Mesendoderm (in vitro differentiated cells): Measurements from ENCODE around the gene GNB4. TPM values are rescaled to one million over a fixed set of nuclear protein-coding genes. Genes with fewer than 3 reads are reported as not detected.

ENCODE experiments used
- DNase-seq: peaks from one replicate; pipeline ENCODE4 v3.0.0; 2013
- H2AK5ac ChIP-seq: 2 replicates; pipeline ENCODE4 v1.6.1; 2013; ENCODE audit warnings: low read length, inconsistent platforms
- H2BK120ac ChIP-seq: 2 replicates; pipeline ENCODE4 v1.6.1; 2013; ENCODE audit warnings: low read depth, mild to moderate bottlenecking, low read length, moderate library complexity, mixed read lengths
- H2BK15ac ChIP-seq: replicated peaks from 2 replicates; pipeline ENCODE4 v1.6.1; 2013; ENCODE audit warnings: low read depth, mild to moderate bottlenecking, moderate library complexity
- H2BK5ac ChIP-seq: 2 replicates; pipeline ENCODE4 v1.6.1; 2013; ENCODE audit warnings: low read length, inconsistent platforms
- H3K18ac ChIP-seq: 2 replicates; pipeline ENCODE4 v1.6.1; 2013; ENCODE audit warnings: mild to moderate bottlenecking, low read length, mixed read lengths
- H3K23ac ChIP-seq: one replicate; pipeline ENCODE4 v1.6.1; 2013; ENCODE audit warnings: low read length
- H3K27ac ChIP-seq: 2 replicates; pipeline ENCODE4 v1.5.1; 2013; ENCODE audit warnings: low read depth, mild to moderate bottlenecking, inconsistent platforms, low read length, moderate library complexity
- H3K27me3 ChIP-seq: 2 replicates; pipeline ENCODE4 v1.6.1; 2013; ENCODE audit warnings: low read length, control low read depth, mild to moderate bottlenecking, inconsistent platforms; ENCODE audit not compliant: insufficient read depth, poor library complexity
- H3K36me3 ChIP-seq: 2 replicates; pipeline ENCODE4 v1.6.1; 2013; ENCODE audit warnings: low read length, inconsistent platforms; ENCODE audit not compliant: control insufficient read depth, insufficient read depth
- H3K4ac ChIP-seq: one replicate; pipeline ENCODE4 v1.6.1; 2013; ENCODE audit warnings: low read depth, mild to moderate bottlenecking, low read length, moderate library complexity
- H3K4me1 ChIP-seq: 2 replicates; pipeline ENCODE4 v1.6.1; 2013; ENCODE audit warnings: low read depth, low read length, inconsistent platforms; ENCODE audit not compliant: control insufficient read depth
- H3K4me2 ChIP-seq: 2 replicates; pipeline ENCODE4 v1.6.1; 2013; ENCODE audit warnings: low read length
- H3K4me3 ChIP-seq: 2 replicates; pipeline ENCODE4 v1.5.1; 2013; ENCODE audit warnings: mild to moderate bottlenecking, low read length
- H3K56ac ChIP-seq: one replicate; pipeline ENCODE4 v1.6.1; 2013; ENCODE audit warnings: low read length
- H3K79me1 ChIP-seq: 2 replicates; pipeline ENCODE4 v1.6.1; 2013; ENCODE audit warnings: low read length, inconsistent platforms
- H3K79me2 ChIP-seq: 2 replicates; pipeline ENCODE4 v1.6.1; 2013; ENCODE audit warnings: mild to moderate bottlenecking, low read length; ENCODE audit not compliant: control insufficient read depth, insufficient read depth
- H3K9ac ChIP-seq: 2 replicates; pipeline ENCODE4 v1.6.1; 2013; ENCODE audit warnings: low read length, inconsistent platforms
- H4K5ac ChIP-seq: one replicate; pipeline ENCODE4 v1.6.1; 2013; ENCODE audit warnings: low read length
- H4K8ac ChIP-seq: one replicate; pipeline ENCODE4 v1.6.1; 2013; ENCODE audit warnings: low read depth, mild to moderate bottlenecking, control low read depth, low read length, moderate library complexity
- WGBS: extraction: QIAGEN DNeasy Blood & Tissue Kit; methylation state at CpG from one replicate; pipeline ENCODE4 v1.1.7; 2013; ENCODE audit warnings: low lambda C conversion rate, missing lambda C conversion rate; ENCODE audit not compliant: insufficient coverage; ENCODE audit errors: extremely low coverage; 5-methylcytosine and 5-hydroxymethylcytosine counted together
- small RNA-seq: library from polyadenylated mRNA; stranded (forward); fragments of <200 nt; extraction: miRNeasy Mini kit (QIAGEN cat#:217004); gene quantifications from one replicate; pipeline ENCODE3, GENCODE V24; 2013; ENCODE audit not compliant: insufficient read depth

The GNB4 gene

DNA sequence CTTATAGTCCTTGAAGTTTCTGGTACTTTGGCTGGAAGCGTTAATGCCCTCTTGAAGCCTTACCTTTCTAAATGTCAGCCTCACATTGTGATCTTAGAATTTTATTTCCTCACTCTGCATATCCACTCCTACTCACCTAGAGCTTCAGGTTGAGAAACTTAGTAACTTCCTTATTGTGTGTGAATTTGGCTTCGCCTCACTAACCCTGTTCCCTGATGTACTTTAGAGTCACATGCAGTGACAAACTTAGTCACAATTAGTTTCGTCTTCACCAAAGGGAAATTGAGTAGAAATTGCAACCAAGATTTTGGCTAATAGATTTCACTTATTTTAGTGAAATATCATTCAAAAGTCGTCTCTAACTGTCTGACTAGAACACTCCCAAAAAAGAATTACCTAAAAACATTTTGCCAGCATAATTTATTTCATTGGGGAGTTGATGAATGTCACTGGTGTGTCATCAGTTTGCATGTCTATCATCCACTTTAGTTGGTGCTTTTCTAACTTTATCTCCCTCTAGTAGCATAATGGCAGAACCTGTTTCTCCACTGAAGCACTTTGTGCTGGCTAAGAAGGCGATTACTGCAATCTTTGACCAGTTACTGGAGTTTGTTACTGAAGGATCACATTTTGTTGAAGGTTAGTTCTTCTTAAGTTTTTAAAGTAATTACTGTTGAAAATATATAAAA, 102.8 kb downstream of the GNB4 start:
- peaks cover 3% of the 10 kb centered on the region for H3K79me1 ChIP-seq
- H3K27me3 ChIP-seq: no peaks in the 10 kb centered on the region
- H2AK5ac ChIP-seq: no peak overlapping the region
- H3K18ac ChIP-seq: no peak overlapping the region
- no peak overlapping the region for H4K5ac ChIP-seq
- no peaks in the 10 kb centered on the region for H3K79me2 ChIP-seq
- H3K4ac ChIP-seq: no peak overlapping the region
- no peaks in the 10 kb centered on the region for H3K36me3 ChIP-seq
- no peak overlapping the region for H2BK5ac ChIP-seq
- DNase-seq: no peak
- peak overlapping the region; percentile 75 for H3K4me3 ChIP-seq
- peak overlapping the region; percentile 86 for H3K56ac ChIP-seq
- no peak overlapping the region for H2BK120ac ChIP-seq
- H2BK15ac ChIP-seq: no peak overlapping the region
- no peak overlapping the region for H4K8ac ChIP-seq
- H3K4me1 ChIP-seq: peaks cover 2% of the 10 kb centered on the region
- WGBS: no CpG with 5 or more reads among the region's 5 CpGs
- peak overlapping the region; percentile 37 for H3K4me2 ChIP-seq
- peak overlapping the region; percentile 76 for H3K9ac ChIP-seq
- no peak overlapping the region for H3K23ac ChIP-seq
- no peak overlapping the region for H3K27ac ChIP-seq

DNA sequence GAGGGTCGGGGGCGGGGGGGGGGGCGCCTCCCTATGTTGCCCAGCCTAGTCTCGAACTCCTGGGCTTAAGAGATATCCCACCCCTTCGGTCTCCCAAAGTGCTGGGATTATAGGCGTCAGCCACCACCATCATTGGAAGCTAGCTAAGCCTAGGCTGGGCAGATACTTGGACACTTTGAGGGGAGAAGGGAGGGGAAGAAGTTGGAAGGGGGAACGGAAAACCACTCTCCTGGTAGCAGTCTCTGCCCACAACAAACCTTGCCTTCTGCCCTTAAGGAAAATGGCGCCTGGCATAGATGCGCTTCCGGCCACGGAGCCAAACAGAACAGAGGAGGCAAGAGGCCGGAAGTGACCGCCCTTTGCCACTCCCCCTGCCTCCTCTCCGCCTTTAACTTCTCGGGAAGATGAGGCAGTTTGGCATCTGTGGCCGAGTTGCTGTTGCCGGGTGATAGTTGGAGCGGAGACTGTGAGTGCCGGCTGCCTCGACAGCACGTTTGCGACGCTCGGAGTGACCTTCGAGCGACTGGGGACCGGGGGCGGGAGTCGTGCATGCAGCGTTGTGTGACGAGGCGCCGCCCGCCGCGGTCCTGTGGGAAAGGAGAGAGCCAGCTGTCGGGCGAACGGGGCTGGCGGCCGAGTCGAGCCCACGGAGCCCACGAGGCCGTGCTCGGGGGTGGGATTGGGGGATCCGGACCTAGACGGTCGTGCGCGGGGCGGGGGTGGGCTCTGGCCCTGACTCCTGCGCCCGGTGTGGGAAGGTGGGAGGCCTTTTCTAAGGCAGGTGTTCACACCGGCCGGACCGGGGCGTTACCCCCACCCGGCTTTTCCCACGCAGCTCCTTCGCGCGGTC, 103.7 kb downstream of the GNB4 start, which contains the start of gene MFN1:
Gene MFN1 (plus strand): TSS at position 365 of the 850 bp plus-strand sequence. CDS start 1,143 bp downstream, outside the sequence.
- Histone ChIP-seq H3K56ac (peak within 1 kb of the TSS; percentile 86), H3K9ac (peak within 1 kb of the TSS; percentile 76), H3K23ac (no peak within 1 kb of the TSS), H3K79me2 (no peaks in the 10 kb centered on the region), H2BK15ac (no peak within 1 kb of the TSS), H4K5ac (no peak within 1 kb of the TSS), H3K4me3 (peak within 1 kb of the TSS; percentile 75), H2AK5ac (no peak within 1 kb of the TSS), H2BK5ac (no peak within 1 kb of the TSS), H3K79me1 (peaks cover 3% of the 10 kb centered on the region), H3K27ac (no peak within 1 kb of the TSS), H3K4me1 (peaks cover 2% of the 10 kb centered on the region), H3K4me2 (peak within 1 kb of the TSS; percentile 53), H3K18ac (no peak within 1 kb of the TSS), H3K27me3 (no peaks in the 10 kb centered on the region), H3K4ac (peak within 1 kb of the TSS; percentile 8), H4K8ac (peak within 1 kb of the TSS; percentile 68), H2BK120ac (no peak within 1 kb of the TSS), H3K36me3 (no peaks in the 10 kb centered on the region)
- peak; percentile 97 for DNase-seq
- no CpG with 5 or more reads among the region's 63 CpGs for WGBS

Small RNA genes within 50 kb of the gene (small RNA-seq; reads per million reads assigned to genes)
- gene AC007620.1: not detected
